ENCODE data around the gene CSAD. TPM values are rescaled to one million over a fixed set of nuclear protein-coding genes. Genes with fewer than 3 reads are reported as not detected.

Gene CSAD
- total and polyA plus RNA-seq, 2 of the 13 experiments (the other 11 are each of a cell fraction or from before 2014, with no cell fraction given), result 7.2 to 23.5 TPM

GRCh38 chr12:53180220-53180930, at the start of gene CSAD, which contains the start of gene ZNF740 (continued):
- TF ChIP-seq FOXP1 (IDR thresholded peaks at IDR 0.05) (no peak), FOXP1 (CRISPR knock-in tag; IDR thresholded peaks at IDR 0.05) (peak; percentile 66; the same call in 1 of the 2 replicates), ZNF431 (CRISPR knock-in tag; IDR thresholded peaks at IDR 0.05; ENCODE audit: borderline replicate concordance, low read depth) (no peak), NCOR1 (IDR thresholded peaks at IDR 0.05; ENCODE audit: borderline replicate concordance, low read length) (peak; percentile 49; the same call in 1 of the 2 replicates), FOXK1 (CRISPR knock-in tag; IDR thresholded peaks at IDR 0.05; ENCODE audit: borderline replicate concordance, low read depth) (peak; percentile 94), ZNF543 (CRISPR knock-in tag; IDR thresholded peaks at IDR 0.05) (peak; percentile 30; the same call in 1 of the 2 replicates), ZBTB49 (CRISPR knock-in tag; IDR thresholded peaks at IDR 0.05; ENCODE audit: borderline replicate concordance) (0 out of 2 replicates have a peak, but pooled peaks have one; percentile 57), ZNF441 (CRISPR knock-in tag; IDR thresholded peaks at IDR 0.05; ENCODE audit: borderline replicate concordance) (peak; percentile 72), ZNF263 (CRISPR knock-in tag; IDR thresholded peaks at IDR 0.05) (peak; percentile 95), ZNF788 (CRISPR knock-in tag; IDR thresholded peaks at IDR 0.05; ENCODE audit: borderline replicate concordance) (peak; percentile 80; the same call in 1 of the 2 replicates), ZNF614 (CRISPR knock-in tag; IDR thresholded peaks at IDR 0.05; ENCODE audit: borderline replicate concordance) (peak; percentile 62; the same call in 1 of the 2 replicates), ZNF761 (CRISPR knock-in tag; conservative IDR thresholded peaks at IDR 0.05) (peak; percentile 46; the same call in 1 of the 2 replicates), RBM39 (IDR thresholded peaks at IDR 0.05; ENCODE audit: low read depth, low read length, poor library complexity, severe bottlenecking) (no peak), NFYC (CRISPR knock-in tag; IDR thresholded peaks at IDR 0.05) (no peak; the same call in 1 of the 2 replicates), DR1 (CRISPR knock-in tag; IDR thresholded peaks at IDR 0.05) (no peak), RARG (CRISPR knock-in tag; IDR thresholded peaks at IDR 0.05; ENCODE audit: low read depth) (0 out of 2 replicates have a peak, but pooled peaks have one; percentile 42), GABPA (IDR thresholded peaks at IDR 0.05; ENCODE audit: low read depth, low read length) (peak; percentile 99), GABPA (CRISPR knock-in tag; IDR thresholded peaks at IDR 0.05; ENCODE audit: low read depth) (peak; percentile 95), ZFX (CRISPR knock-in tag; IDR thresholded peaks at IDR 0.05; ENCODE audit: low read depth) (peak; percentile 80), PHF5A (CRISPR knock-in tag; IDR thresholded peaks at IDR 0.05; ENCODE audit: low read depth, unreplicated experiment) (no peak), ZFP82 (CRISPR knock-in tag; IDR thresholded peaks at IDR 0.05; ENCODE audit: borderline replicate concordance) (0 out of 2 replicates have a peak, but pooled peaks have one; percentile 46), ZNF24 (IDR thresholded peaks at IDR 0.05) (no peak)
- TF ChIP-seq, protein P1, sequence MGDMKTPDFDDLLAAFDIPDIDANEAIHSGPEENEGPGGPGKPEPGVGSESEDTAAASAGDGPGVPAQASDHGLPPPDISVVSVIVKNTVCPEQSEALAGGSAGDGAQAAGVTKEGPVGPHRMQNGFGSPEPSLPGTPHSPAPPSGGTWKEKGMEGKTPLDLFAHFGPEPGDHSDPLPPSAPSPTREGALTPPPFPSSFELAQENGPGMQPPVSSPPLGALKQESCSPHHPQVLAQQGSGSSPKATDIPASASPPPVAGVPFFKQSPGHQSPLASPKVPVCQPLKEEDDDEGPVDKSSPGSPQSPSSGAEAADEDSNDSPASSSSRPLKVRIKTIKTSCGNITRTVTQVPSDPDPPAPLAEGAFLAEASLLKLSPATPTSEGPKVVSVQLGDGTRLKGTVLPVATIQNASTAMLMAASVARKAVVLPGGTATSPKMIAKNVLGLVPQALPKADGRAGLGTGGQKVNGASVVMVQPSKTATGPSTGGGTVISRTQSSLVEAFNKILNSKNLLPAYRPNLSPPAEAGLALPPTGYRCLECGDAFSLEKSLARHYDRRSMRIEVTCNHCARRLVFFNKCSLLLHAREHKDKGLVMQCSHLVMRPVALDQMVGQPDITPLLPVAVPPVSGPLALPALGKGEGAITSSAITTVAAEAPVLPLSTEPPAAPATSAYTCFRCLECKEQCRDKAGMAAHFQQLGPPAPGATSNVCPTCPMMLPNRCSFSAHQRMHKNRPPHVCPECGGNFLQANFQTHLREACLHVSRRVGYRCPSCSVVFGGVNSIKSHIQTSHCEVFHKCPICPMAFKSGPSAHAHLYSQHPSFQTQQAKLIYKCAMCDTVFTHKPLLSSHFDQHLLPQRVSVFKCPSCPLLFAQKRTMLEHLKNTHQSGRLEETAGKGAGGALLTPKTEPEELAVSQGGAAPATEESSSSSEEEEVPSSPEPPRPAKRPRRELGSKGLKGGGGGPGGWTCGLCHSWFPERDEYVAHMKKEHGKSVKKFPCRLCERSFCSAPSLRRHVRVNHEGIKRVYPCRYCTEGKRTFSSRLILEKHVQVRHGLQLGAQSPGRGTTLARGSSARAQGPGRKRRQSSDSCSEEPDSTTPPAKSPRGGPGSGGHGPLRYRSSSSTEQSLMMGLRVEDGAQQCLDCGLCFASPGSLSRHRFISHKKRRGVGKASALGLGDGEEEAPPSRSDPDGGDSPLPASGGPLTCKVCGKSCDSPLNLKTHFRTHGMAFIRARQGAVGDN (CRISPR knock-in tag; IDR thresholded peaks at IDR 0.05), result peak; percentile 92

Measured in HepG2 (cell line).